Measurements from ENCODE around the gene LRP8.

LRP8 gene

GRCh38 chr1:53280496-53280895 lies 47.4 kb downstream of the LRP8 start:
- DNase-seq, result no peak

GRCh38 chr1:53279296-53280200 lies 48.3 kb downstream of the LRP8 start:
- no peak for DNase-seq

- DNase-seq, result peak; percentile 51
Measured at GRCh38 chr1:53278298-53278725, 49.6 kb downstream of the LRP8 start.

- no peak for DNase-seq
Measured at GRCh38 chr1:53277326-53277725, 50.5 kb downstream of the LRP8 start.

GRCh38 chr1:53276902-53277281 lies 51.0 kb downstream of the LRP8 start:
- no peak for DNase-seq

GRCh38 chr1:53276153-53276901 lies 51.5 kb downstream of the LRP8 start:
- DNase-seq, result no peak

GRCh38 chr1:53275566-53275965 lies 52.3 kb downstream of the LRP8 start:
- DNase-seq, result no peak

- DNase-seq, result no peak
Measured at GRCh38 chr1:53274541-53275185, 53.2 kb downstream of the LRP8 start.

GRCh38 chr1:53274026-53274425 lies 53.8 kb downstream of the LRP8 start:
- no peak for DNase-seq

- no peak for DNase-seq
Measured at GRCh38 chr1:53273526-53273925, 54.3 kb downstream of the LRP8 start.

GRCh38 chr1:53272349-53272748 lies 55.5 kb downstream of the LRP8 start:
- DNase-seq, result no peak

GRCh38 chr1:53271446-53272090 lies 56.3 kb downstream of the LRP8 start:
- DNase-seq, result no peak

- DNase-seq, result no peak
Measured at GRCh38 chr1:53270873-53271272, 57.0 kb downstream of the LRP8 start.

- no peak for DNase-seq
Measured at GRCh38 chr1:53270107-53270506, 57.8 kb downstream of the LRP8 start.

GRCh38 chr1:53267761-53268160 lies 60.1 kb downstream of the LRP8 start:
- DNase-seq, result no peak

GRCh38 chr1:53266038-53266437 lies 61.8 kb downstream of the LRP8 start:
- no peak for DNase-seq

- no peak for DNase-seq
Measured at GRCh38 chr1:53265581-53265980, 62.3 kb downstream of the LRP8 start.

- no peak for DNase-seq
Measured at GRCh38 chr1:53264048-53264447, 63.8 kb downstream of the LRP8 start.

GRCh38 chr1:53262000-53262399 lies 65.9 kb downstream of the LRP8 start:
- no peak for DNase-seq

GRCh38 chr1:53260631-53261247 lies 67.1 kb downstream of the LRP8 start:
- no peak for DNase-seq

- no peak for DNase-seq
Measured at GRCh38 chr1:53259932-53260331, 67.9 kb downstream of the LRP8 start.

- no peak for DNase-seq
Measured at GRCh38 chr1:53258216-53258615, 69.7 kb downstream of the LRP8 start.

Data from right kidney (tissue), 1 donor.